ENCODE results near the gene STAP2. TPM values are rescaled to one million over a fixed set of nuclear protein-coding genes. Genes with fewer than 3 reads are reported as not detected.
"Not testable (repeated sequence)": the region's sequence is repeated elsewhere in the genome, so short reads cannot be mapped to it uniquely, and the experiment has no call there.

Gene STAP2
- polyA plus RNA-seq, 3 donors from 2014 or later, result 0.89 to 4.2 TPM; not detected in 1

- peak overlapping the region; percentile 86 to 97 (median 88) for H3K27ac Mint-ChIP-seq
- peaks cover 48 to 56% of the 10 kb centered on the region in 2 donors for H3K4me1 Mint-ChIP-seq
- peak; percentile 96 to 97 (median 96) for DNase-seq
- H3K27me3 Mint-ChIP-seq (ENCODE audit: low read depth in 3 of 3), result peaks cover 5 to 14% (median 12%) of the 10 kb centered on the region in 3 donors
- peak overlapping the region; percentile 77 to 94 (median 92) for H3K4me3 Mint-ChIP-seq
- H3K36me3 Mint-ChIP-seq, result peaks cover 0 to 4% (median 3%) of the 10 kb centered on the region in 3 donors
- H3K9me3 Mint-ChIP-seq, result no peaks in the 10 kb centered on the region
Observed at GRCh38 chr19:4342615-4343369, 4.2 kb upstream of the STAP2 start.

GRCh38 chr19:4342314-4342614 lies 3.6 kb upstream of the STAP2 start:
- Mint-ChIP-seq H3K9me3 (no peaks in the 10 kb centered on the region), H3K4me1 (peaks cover 45 to 52% of the 10 kb centered on the region in 2 donors), H3K27ac (peak overlapping the region; percentile 86 to 97 (median 88)), H3K36me3 (peaks cover 0 to 4% (median 3%) of the 10 kb centered on the region in 3 donors), H3K4me3 (peak overlapping the region; percentile 77 to 94 (median 92)), H3K27me3 (ENCODE audit: low read depth in 3 of 3) (peaks cover 5 to 14% (median 12%) of the 10 kb centered on the region in 3 donors)
- DNase-seq, result no peak

- Mint-ChIP-seq H3K4me3 (peak overlapping the region; percentile 80 to 96 (median 90)), H3K4me1 (peaks cover 22 to 29% of the 10 kb centered on the region in 2 donors), H3K27me3 (ENCODE audit: low read depth in 3 of 3) (peaks cover 4 to 9% (median 9%) of the 10 kb centered on the region in 3 donors), H3K9me3 (no peaks in the 10 kb centered on the region), H3K27ac (peak overlapping the region; percentile 84 to 91 (median 90)), H3K36me3 (peaks cover 0 to 5% (median 0%) of the 10 kb centered on the region in 3 donors)
- DNase-seq, result no peak
Observed at GRCh38 chr19:4337906-4338440, 654 bp downstream of the STAP2 start.

- Mint-ChIP-seq H3K4me3 (no peak overlapping the region), H3K4me1 (peaks cover 13 to 18% of the 10 kb centered on the region in 2 donors), H3K36me3 (peaks cover 0 to 5% (median 0%) of the 10 kb centered on the region in 3 donors), H3K9me3 (no peaks in the 10 kb centered on the region), H3K27ac (no peak overlapping the region), H3K27me3 (ENCODE audit: low read depth in 3 of 3) (peaks cover 0 to 5% (median 3%) of the 10 kb centered on the region in 3 donors)
- no peak for DNase-seq
Observed at GRCh38 chr19:4334929-4335570, 3.6 kb downstream of the STAP2 start.

GRCh38 chr19:4329858-4330257 lies 8.8 kb downstream of the STAP2 start:
- Mint-ChIP-seq H3K27ac (no peak overlapping the region), H3K9me3 (no peaks in the 10 kb centered on the region), H3K4me3 (peak overlapping the region in 1 of 5 donors; percentile 33), H3K36me3 (no peaks in the 10 kb centered on the region), H3K4me1 (peaks cover 27 to 32% of the 10 kb centered on the region in 2 donors), H3K27me3 (ENCODE audit: low read depth in 3 of 3) (peaks cover 8 to 13% (median 13%) of the 10 kb centered on the region in 3 donors)
- DNase-seq, result no peak

- H3K36me3 Mint-ChIP-seq, H3K9me3 Mint-ChIP-seq, DNase-seq: not testable (repeated sequence)
- Mint-ChIP-seq H3K4me3 (peak overlapping the region; percentile 80 to 84 (median 83)), H3K4me1 (peaks cover 27 to 32% of the 10 kb centered on the region in 2 donors), H3K27ac (peak overlapping the region in 2 of 6 donors; percentile 78 to 92), H3K27me3 (ENCODE audit: low read depth in 3 of 3) (peaks cover 8 to 13% (median 13%) of the 10 kb centered on the region in 3 donors)
Observed at GRCh38 chr19:4328991-4329681, 9.5 kb downstream of the STAP2 start.

- DNase-seq, result peak; percentile 88 to 95 (median 91)
- Mint-ChIP-seq H3K27me3 (ENCODE audit: low read depth in 3 of 3) (peaks cover 8 to 13% (median 13%) of the 10 kb centered on the region in 3 donors), H3K4me1 (peaks cover 27 to 32% of the 10 kb centered on the region in 2 donors), H3K27ac (peak overlapping the region in 5 of 6 donors; percentile 34 to 92 (median 62)), H3K9me3 (no peaks in the 10 kb centered on the region), H3K4me3 (peak overlapping the region; percentile 80 to 84 (median 83)), H3K36me3 (no peaks in the 10 kb centered on the region)
Observed at GRCh38 chr19:4328243-4328990, 10.2 kb downstream of the STAP2 start.

- DNase-seq, result no peak
- H3K9me3 Mint-ChIP-seq, result no peaks in the 10 kb centered on the region
- H3K4me3 Mint-ChIP-seq, result peak overlapping the region; percentile 80 to 84 (median 83)
- peaks cover 8 to 13% (median 13%) of the 10 kb centered on the region in 3 donors for H3K27me3 Mint-ChIP-seq (ENCODE audit: low read depth in 3 of 3)
- peaks cover 27 to 32% of the 10 kb centered on the region in 2 donors for H3K4me1 Mint-ChIP-seq
- H3K27ac Mint-ChIP-seq, result peak overlapping the region in 2 of 6 donors; percentile 57 to 62
- H3K36me3 Mint-ChIP-seq, result no peaks in the 10 kb centered on the region
Observed at GRCh38 chr19:4327877-4328242, 10.8 kb downstream of the STAP2 start.

GRCh38 chr19:4327252-4327876 lies 11.3 kb downstream of the STAP2 start:
- DNase-seq, result peak; percentile 50 to 65 (median 51)
- Mint-ChIP-seq H3K36me3 (no peaks in the 10 kb centered on the region), H3K4me1 (peaks cover 27 to 32% of the 10 kb centered on the region in 2 donors), H3K27ac (peak overlapping the region in 4 of 6 donors; percentile 34 to 69 (median 60)), H3K9me3 (no peaks in the 10 kb centered on the region), H3K4me3 (peak overlapping the region; percentile 80 to 84 (median 83)), H3K27me3 (ENCODE audit: low read depth in 3 of 3) (peaks cover 8 to 13% (median 13%) of the 10 kb centered on the region in 3 donors)

- no peak overlapping the region for H3K27ac Mint-ChIP-seq
- no peaks in the 10 kb centered on the region for H3K9me3 Mint-ChIP-seq
- peaks cover 8 to 13% (median 13%) of the 10 kb centered on the region in 3 donors for H3K27me3 Mint-ChIP-seq (ENCODE audit: low read depth in 3 of 3)
- peak overlapping the region; percentile 80 to 84 (median 83) for H3K4me3 Mint-ChIP-seq
- no peaks in the 10 kb centered on the region for H3K36me3 Mint-ChIP-seq
- peak in 1 of 3 donors; percentile 11 for DNase-seq
- H3K4me1 Mint-ChIP-seq, result peaks cover 27 to 32% of the 10 kb centered on the region in 2 donors
Observed at GRCh38 chr19:4326837-4327251, 11.8 kb downstream of the STAP2 start.

GRCh38 chr19:4326215-4326836 lies 12.3 kb downstream of the STAP2 start:
- Mint-ChIP-seq H3K9me3 (no peaks in the 10 kb centered on the region), H3K36me3 (no peaks in the 10 kb centered on the region), H3K27ac (no peak overlapping the region), H3K4me3 (peak overlapping the region; percentile 37 to 84 (median 59)), H3K27me3 (ENCODE audit: low read depth in 3 of 3) (peaks cover 8 to 13% (median 13%) of the 10 kb centered on the region in 3 donors), H3K4me1 (peaks cover 27 to 32% of the 10 kb centered on the region in 2 donors)
- no peak for DNase-seq

- Mint-ChIP-seq H3K4me1 (peaks cover 27 to 30% of the 10 kb centered on the region in 2 donors), H3K27ac (no peak overlapping the region), H3K36me3 (peaks cover 0 to 5% (median 0%) of the 10 kb centered on the region in 3 donors), H3K9me3 (no peaks in the 10 kb centered on the region), H3K4me3 (no peak overlapping the region), H3K27me3 (ENCODE audit: low read depth in 3 of 3) (peaks cover 8 to 12% (median 8%) of the 10 kb centered on the region in 3 donors)
- DNase-seq, result no peak
Observed at GRCh38 chr19:4324228-4324627, 14.4 kb downstream of the STAP2 start.
